HG03060 (cell line): Measurements from ENCODE around the gene THOC6.
"Not testable (repeated sequence)": the region's sequence is repeated elsewhere in the genome, so short reads cannot be mapped to it uniquely, and the experiment has no call there.

Source experiments
- ATAC-seq: cut with Tn5 transposase; IDR thresholded peaks from one replicate; pipeline ENCODE4 v1.9.1; 2021; ENCODE audit warnings: low read depth, moderate number of reproducible peaks; ENCODE audit not compliant: unreplicated experiment

The THOC6 gene

DNA sequence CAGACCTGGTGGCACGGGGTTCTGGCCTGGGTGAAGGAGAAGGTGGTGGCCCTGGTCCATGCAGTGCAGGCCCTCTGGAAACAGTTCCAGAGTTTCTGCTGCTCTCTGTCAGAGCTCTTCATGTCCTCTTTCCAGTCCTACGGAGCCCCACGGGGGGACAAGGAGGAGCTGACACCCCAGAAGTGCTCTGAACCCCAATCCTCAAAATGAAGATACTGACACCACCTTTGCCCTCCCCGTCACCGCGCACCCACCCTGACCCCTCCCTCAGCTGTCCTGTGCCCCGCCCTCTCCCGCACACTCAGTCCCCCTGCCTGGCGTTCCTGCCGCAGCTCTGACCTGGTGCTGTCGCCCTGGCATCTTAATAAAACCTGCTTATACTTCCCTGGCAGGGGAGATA, 45.3 kb downstream of the THOC6 start:
- not testable (repeated sequence) for ATAC-seq

GRCh38 chr16:3070608-3071111, 46.8 kb downstream of the THOC6 start:
- ATAC-seq, result no peak

DNA sequence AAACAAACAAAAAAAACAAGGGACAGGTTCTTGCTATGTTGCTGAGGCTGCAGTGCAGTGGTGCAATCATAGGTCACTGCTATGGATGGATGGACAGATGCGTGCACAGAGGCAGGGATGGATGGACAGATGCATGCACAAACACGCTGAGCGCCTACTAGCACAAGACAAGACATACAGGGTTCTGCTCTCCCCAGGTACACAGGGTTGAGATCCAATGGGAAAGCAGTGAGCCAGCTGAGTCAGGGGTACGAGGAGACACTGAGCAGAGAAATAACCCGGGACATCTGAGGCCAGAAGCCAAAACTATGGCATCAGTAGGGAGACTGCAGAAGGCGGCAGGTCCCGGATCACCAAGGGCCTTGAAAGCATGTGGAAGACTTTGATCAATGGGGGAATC, 47.8 kb downstream of the THOC6 start:
- ATAC-seq, result no peak

GRCh38 chr16:3072148-3072547, 48.3 kb downstream of the THOC6 start:
- not testable (repeated sequence) for ATAC-seq

GRCh38 chr16:3072576-3073263, 48.9 kb downstream of the THOC6 start:
- ATAC-seq, result not testable (repeated sequence)

DNA sequence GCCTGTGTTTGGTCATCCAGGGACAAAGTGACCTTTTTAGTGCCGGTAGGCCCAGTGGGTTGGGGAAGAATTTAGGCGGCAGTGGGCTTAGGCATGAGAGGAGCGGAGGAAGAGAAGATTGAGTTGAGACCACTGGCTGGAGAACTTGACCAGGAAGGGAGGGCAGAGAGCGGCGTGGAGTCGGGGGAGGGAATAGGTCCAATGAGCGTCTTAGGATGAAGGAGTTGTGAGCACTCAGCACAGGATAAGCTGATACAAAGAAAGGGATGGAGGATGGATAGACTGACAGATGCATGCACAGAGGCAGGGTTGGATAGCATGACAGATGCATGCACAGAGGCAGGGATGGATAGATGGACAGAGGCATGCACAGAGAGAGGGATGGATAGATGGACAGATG, 49.6 kb downstream of the THOC6 start:
- no peak for ATAC-seq

- no peak for ATAC-seq
Measured at GRCh38 chr16:3074860-3075522, 51.2 kb downstream of the THOC6 start.

GRCh38 chr16:3075523-3075915, 51.7 kb downstream of the THOC6 start:
- ATAC-seq, result no peak

GRCh38 chr16:3075946-3076345, 52.1 kb downstream of the THOC6 start:
- not testable (repeated sequence) for ATAC-seq

DNA sequence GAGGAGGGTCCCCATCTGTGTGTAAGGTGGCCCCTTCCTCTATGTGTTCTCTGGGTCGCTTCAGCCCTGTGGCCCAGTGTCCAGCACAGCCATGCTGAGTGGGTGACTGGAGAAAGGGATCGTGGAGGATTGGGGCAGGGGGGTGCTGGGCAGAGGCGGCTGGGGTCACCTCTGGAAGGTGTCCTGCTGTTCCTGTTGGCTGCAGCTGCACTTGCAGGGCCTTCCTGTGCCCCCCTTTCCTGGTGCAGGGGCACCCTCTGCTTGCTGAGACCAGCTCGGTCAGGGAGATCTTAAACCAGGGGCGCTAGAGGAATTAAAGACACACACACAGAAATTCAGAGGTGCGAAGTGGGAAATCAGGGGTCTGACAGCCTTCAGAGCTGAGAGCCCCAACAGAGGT, 52.7 kb downstream of the THOC6 start:
- ATAC-seq, result no peak
